ENCODE data around the gene ERFL.

DNA sequence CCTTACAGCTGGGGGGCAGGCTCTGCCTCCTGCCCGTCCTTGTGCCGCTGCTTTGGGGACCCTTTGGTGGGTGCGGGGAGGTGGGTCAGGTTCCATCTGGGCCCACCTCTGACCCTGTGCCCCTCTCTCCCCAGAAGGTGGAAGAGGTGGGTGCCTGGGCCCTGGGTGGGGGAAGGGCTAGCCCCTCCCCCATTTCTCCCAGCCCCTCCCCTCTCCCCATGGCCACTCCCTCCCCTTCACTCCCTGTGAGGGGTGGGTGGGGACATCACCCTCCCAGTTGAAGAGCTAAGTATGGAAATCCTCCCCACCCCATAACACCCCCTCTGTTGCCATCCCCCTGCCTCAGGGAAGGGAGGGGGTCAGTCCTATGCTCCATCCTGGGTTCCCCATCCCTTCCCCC lies 31.1 kb downstream of the ERFL start:
- no peak for TF ChIP-seq POLR2A (IDR thresholded peaks at IDR 0.05)
- no peak for TF ChIP-seq CTCF (IDR thresholded peaks at IDR 0.05)

All from Peyer's patch (tissue), 4 donors.